SK-N-SH treated with all-trans-retinoic acid at 6 μM for 48 hours (cell line): ENCODE results near the gene GBE1.

Source experiments
- ATAC-seq: fragments of 200-7000 bp; cut with Tn5 transposase; 3 replicates; pipeline ENCODE4 v1.9.1; 2020; ENCODE audit warnings: mild to moderate bottlenecking, moderate library complexity
- ARNTL ChIP-seq: fragments of 450-650 bp; formaldehyde crosslinking; IDR thresholded peaks from 2 replicates; pipeline ENCODE4 v1.5.0; 2020; ENCODE audit warnings: low read depth, mild to moderate bottlenecking, moderate library complexity, borderline replicate concordance
- BACH2 ChIP-seq: fragments of 250-450 bp; sonication (Bioruptor Pico); IDR thresholded peaks from 2 replicates; pipeline ENCODE4 v1.9.0; 2021; ENCODE audit warnings: mild to moderate bottlenecking, borderline replicate concordance
- CSDC2 ChIP-seq: fragments of 250-450 bp; sonication (Bioruptor Pico); IDR thresholded peaks from 2 replicates; pipeline ENCODE4 v1.5.0; 2020; ENCODE audit warnings: mild to moderate bottlenecking, moderate library complexity
- ESRRG ChIP-seq: fragments of 250-450 bp; sonication (Bioruptor Pico); IDR thresholded peaks from 2 replicates; pipeline ENCODE4 v1.6.1; 2021; ENCODE audit warnings: mild to moderate bottlenecking
- GLIS3 ChIP-seq: fragments of 250-450 bp; sonication (Bioruptor Pico); IDR thresholded peaks from 2 replicates; pipeline ENCODE4 v1.5.0; 2020; ENCODE audit warnings: mild to moderate bottlenecking, moderate library complexity
- ISL1 ChIP-seq: fragments of 250-450 bp; sonication (Bioruptor Pico); IDR thresholded peaks from 2 replicates; pipeline ENCODE4 v2.1.2; 2022; ENCODE audit warnings: mild to moderate bottlenecking, moderate library complexity
- OSR1 ChIP-seq: fragments of 250-450 bp; sonication (Bioruptor Pico); IDR thresholded peaks from 2 replicates; pipeline ENCODE4 v1.8.0; 2022; ENCODE audit warnings: moderate library complexity, mild to moderate bottlenecking, inconsistent platforms
- PPARA ChIP-seq: fragments of 250-450 bp; sonication (Bioruptor Pico); IDR thresholded peaks from 2 replicates; pipeline ENCODE4 v1.5.0; 2020; ENCODE audit warnings: mild to moderate bottlenecking, borderline replicate concordance
- RARB ChIP-seq: fragments of 250-450 bp; sonication (Bioruptor Pico); IDR thresholded peaks from 2 replicates; pipeline ENCODE4 v1.8.0; 2021; ENCODE audit warnings: mild to moderate bottlenecking, moderate library complexity
- SNAI2 ChIP-seq: fragments of 250-450 bp; sonication (Bioruptor Pico); IDR thresholded peaks from 2 replicates; pipeline ENCODE4 v1.5.0; 2020; ENCODE audit warnings: mild to moderate bottlenecking, moderate library complexity
- TCF4 ChIP-seq: fragments of 250-450 bp; sonication (Bioruptor Pico); IDR thresholded peaks from 2 replicates; pipeline ENCODE4 v1.8.0; 2021; ENCODE audit warnings: mild to moderate bottlenecking, moderate library complexity, borderline replicate concordance
- TOX ChIP-seq: fragments of 250-450 bp; sonication (Bioruptor Pico); IDR thresholded peaks from 2 replicates; pipeline ENCODE4 v1.8.0; 2021; ENCODE audit warnings: mild to moderate bottlenecking, moderate library complexity, borderline replicate concordance
- ZC3H10 ChIP-seq: fragments of 250-450 bp; sonication (Bioruptor Pico); IDR thresholded peaks from 2 replicates; pipeline ENCODE4 v1.5.1; 2021; ENCODE audit warnings: mild to moderate bottlenecking, moderate library complexity
- ZFP3 ChIP-seq: fragments of 250-450 bp; sonication (Bioruptor Pico); IDR thresholded peaks from 2 replicates; pipeline ENCODE4 v1.5.0; 2020; ENCODE audit warnings: mild to moderate bottlenecking, moderate library complexity
- ZFP30 ChIP-seq: fragments of 450-650 bp; formaldehyde crosslinking; IDR thresholded peaks from 2 replicates; pipeline ENCODE4 v1.5.0; 2022; ENCODE audit warnings: mild to moderate bottlenecking, moderate library complexity
- ZNF565 ChIP-seq: fragments of 450-650 bp; formaldehyde crosslinking; conservative IDR thresholded peaks from 2 replicates; pipeline ENCODE4 v1.5.0; 2020; ENCODE audit warnings: low read depth, mild to moderate bottlenecking, moderate library complexity
- ZNF70 ChIP-seq: fragments of 450-650 bp; formaldehyde crosslinking; IDR thresholded peaks from 2 replicates; pipeline ENCODE4 v1.5.0; 2020; ENCODE audit warnings: mild to moderate bottlenecking, moderate library complexity
- ZNF8 ChIP-seq: fragments of 450-650 bp; formaldehyde crosslinking; IDR thresholded peaks from 2 replicates; pipeline ENCODE4 v1.5.0; 2020; ENCODE audit warnings: mild to moderate bottlenecking, moderate library complexity
- TF ChIP-seq, protein P1 (sequence below): fragments of 250-450 bp; sonication (Bioruptor Pico); IDR thresholded peaks from 2 replicates; pipeline ENCODE4 v1.8.0; 2021; ENCODE audit warnings: low read depth, mild to moderate bottlenecking, moderate library complexity, borderline replicate concordance
- TF ChIP-seq, protein P2 (sequence below): fragments of 250-450 bp; sonication (Bioruptor Pico); IDR thresholded peaks from 2 replicates; pipeline ENCODE4 v1.5.0; 2020; ENCODE audit warnings: mild to moderate bottlenecking, moderate library complexity
- TF ChIP-seq, protein P3 (sequence below): fragments of 250-450 bp; sonication (Bioruptor Pico); IDR thresholded peaks from 2 replicates; pipeline ENCODE4 v1.5.1; 2021; ENCODE audit warnings: mild to moderate bottlenecking, moderate library complexity
- TF ChIP-seq, protein P4 (sequence below): fragments of 250-450 bp; sonication (Bioruptor Pico); IDR thresholded peaks from 2 replicates; pipeline ENCODE4 v1.5.1; 2020; ENCODE audit warnings: low read depth, mild to moderate bottlenecking, moderate library complexity
- TF ChIP-seq, protein P5 (sequence below): fragments of 250-450 bp; sonication (Bioruptor Pico); IDR thresholded peaks from 2 replicates; pipeline ENCODE4 v1.8.0; 2020; ENCODE audit warnings: mild to moderate bottlenecking, moderate library complexity, borderline replicate concordance

Gene GBE1

DNA sequence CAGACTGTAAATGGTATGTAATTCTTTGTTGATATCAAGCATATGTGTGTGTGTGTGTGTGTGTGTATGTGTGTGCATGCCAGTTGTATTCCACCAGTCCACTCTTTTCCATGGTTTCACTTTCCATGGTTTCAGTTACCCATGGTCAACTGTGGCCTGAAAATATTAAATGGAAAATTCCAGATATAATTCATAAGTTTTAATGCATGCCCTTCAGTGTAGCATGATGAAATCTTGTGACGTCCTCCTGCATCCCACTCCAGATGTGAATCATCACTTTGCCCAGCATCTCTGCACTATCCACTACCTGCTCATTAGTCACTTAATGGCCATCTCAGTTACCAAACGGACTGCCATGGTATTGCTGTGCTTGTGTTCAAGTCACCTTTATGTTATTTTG lies 215.9 kb downstream of the GBE1 start:
- TF ChIP-seq OSR1 (CRISPR knock-in tag), result no peak
- no peak for TF ChIP-seq ZFP3
- TF ChIP-seq, protein P1, sequence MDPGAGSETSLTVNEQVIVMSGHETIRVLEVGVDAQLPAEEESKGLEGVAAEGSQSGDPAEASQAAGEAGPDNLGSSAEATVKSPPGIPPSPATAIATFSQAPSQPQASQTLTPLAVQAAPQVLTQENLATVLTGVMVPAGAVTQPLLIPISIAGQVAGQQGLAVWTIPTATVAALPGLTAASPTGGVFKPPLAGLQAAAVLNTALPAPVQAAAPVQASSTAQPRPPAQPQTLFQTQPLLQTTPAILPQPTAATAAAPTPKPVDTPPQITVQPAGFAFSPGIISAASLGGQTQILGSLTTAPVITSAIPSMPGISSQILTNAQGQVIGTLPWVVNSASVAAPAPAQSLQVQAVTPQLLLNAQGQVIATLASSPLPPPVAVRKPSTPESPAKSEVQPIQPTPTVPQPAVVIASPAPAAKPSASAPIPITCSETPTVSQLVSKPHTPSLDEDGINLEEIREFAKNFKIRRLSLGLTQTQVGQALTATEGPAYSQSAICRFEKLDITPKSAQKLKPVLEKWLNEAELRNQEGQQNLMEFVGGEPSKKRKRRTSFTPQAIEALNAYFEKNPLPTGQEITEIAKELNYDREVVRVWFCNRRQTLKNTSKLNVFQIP (CRISPR knock-in tag), result no peak
- TF ChIP-seq BACH2 (CRISPR knock-in tag), result no peak
- no peak for TF ChIP-seq TOX
- TF ChIP-seq CSDC2, result no peak
- TF ChIP-seq, protein P2, sequence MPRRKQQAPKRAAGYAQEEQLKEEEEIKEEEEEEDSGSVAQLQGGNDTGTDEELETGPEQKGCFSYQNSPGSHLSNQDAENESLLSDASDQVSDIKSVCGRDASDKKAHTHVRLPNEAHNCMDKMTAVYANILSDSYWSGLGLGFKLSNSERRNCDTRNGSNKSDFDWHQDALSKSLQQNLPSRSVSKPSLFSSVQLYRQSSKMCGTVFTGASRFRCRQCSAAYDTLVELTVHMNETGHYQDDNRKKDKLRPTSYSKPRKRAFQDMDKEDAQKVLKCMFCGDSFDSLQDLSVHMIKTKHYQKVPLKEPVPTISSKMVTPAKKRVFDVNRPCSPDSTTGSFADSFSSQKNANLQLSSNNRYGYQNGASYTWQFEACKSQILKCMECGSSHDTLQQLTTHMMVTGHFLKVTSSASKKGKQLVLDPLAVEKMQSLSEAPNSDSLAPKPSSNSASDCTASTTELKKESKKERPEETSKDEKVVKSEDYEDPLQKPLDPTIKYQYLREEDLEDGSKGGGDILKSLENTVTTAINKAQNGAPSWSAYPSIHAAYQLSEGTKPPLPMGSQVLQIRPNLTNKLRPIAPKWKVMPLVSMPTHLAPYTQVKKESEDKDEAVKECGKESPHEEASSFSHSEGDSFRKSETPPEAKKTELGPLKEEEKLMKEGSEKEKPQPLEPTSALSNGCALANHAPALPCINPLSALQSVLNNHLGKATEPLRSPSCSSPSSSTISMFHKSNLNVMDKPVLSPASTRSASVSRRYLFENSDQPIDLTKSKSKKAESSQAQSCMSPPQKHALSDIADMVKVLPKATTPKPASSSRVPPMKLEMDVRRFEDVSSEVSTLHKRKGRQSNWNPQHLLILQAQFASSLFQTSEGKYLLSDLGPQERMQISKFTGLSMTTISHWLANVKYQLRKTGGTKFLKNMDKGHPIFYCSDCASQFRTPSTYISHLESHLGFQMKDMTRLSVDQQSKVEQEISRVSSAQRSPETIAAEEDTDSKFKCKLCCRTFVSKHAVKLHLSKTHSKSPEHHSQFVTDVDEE, result no peak
- TF ChIP-seq ZNF8 (CRISPR knock-in tag), result no peak
- TF ChIP-seq, protein P3, sequence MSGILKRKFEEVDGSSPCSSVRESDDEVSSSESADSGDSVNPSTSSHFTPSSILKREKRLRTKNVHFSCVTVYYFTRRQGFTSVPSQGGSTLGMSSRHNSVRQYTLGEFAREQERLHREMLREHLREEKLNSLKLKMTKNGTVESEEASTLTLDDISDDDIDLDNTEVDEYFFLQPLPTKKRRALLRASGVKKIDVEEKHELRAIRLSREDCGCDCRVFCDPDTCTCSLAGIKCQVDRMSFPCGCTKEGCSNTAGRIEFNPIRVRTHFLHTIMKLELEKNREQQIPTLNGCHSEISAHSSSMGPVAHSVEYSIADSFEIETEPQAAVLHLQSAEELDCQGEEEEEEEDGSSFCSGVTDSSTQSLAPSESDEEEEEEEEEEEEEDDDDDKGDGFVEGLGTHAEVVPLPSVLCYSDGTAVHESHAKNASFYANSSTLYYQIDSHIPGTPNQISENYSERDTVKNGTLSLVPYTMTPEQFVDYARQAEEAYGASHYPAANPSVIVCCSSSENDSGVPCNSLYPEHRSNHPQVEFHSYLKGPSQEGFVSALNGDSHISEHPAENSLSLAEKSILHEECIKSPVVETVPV (CRISPR knock-in tag), result no peak
- TF ChIP-seq ARNTL (CRISPR knock-in tag), result no peak
- TF ChIP-seq TCF4 (CRISPR knock-in tag), result no peak
- no peak for TF ChIP-seq GLIS3 (CRISPR knock-in tag)
- TF ChIP-seq ZC3H10 (CRISPR knock-in tag), result no peak
- TF ChIP-seq, all 23 proteins: peak for 0
- no peak for ATAC-seq

DNA sequence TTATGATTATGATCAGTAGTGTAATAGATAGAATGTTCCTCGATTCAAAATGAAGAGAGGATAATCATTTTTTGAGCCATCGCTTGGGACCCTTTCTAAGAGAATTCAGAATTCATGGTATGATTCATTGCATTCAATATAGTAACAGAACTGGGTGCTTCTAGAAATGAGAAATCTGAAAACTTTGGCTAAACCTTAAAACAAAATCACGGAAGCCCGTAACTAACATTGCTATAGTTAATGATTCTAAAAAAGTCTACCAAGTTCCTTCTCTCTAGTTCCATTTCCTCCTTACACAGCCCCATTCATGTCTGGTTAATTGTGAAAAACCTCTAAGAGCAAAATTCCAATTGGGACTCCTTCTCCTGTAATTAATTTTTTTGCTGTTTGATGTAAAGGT lies 217.1 kb downstream of the GBE1 start:
- TF ChIP-seq, protein P2, result no peak
- TF ChIP-seq, protein P4, sequence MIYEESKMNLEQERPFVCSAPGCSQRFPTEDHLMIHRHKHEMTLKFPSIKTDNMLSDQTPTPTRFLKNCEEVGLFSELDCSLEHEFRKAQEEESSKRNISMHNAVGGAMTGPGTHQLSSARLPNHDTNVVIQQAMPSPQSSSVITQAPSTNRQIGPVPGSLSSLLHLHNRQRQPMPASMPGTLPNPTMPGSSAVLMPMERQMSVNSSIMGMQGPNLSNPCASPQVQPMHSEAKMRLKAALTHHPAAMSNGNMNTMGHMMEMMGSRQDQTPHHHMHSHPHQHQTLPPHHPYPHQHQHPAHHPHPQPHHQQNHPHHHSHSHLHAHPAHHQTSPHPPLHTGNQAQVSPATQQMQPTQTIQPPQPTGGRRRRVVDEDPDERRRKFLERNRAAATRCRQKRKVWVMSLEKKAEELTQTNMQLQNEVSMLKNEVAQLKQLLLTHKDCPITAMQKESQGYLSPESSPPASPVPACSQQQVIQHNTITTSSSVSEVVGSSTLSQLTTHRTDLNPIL (CRISPR knock-in tag), result no peak
- TF ChIP-seq ZC3H10 (CRISPR knock-in tag) (no peak), SNAI2 (CRISPR knock-in tag) (no peak), ZFP3 (no peak), BACH2 (CRISPR knock-in tag) (no peak), ZNF70 (no peak), ZNF8 (CRISPR knock-in tag) (no peak), ARNTL (CRISPR knock-in tag) (no peak), ZNF565 (CRISPR knock-in tag) (no peak), OSR1 (CRISPR knock-in tag) (no peak), PPARA (CRISPR knock-in tag) (no peak), RARB (no peak), ISL1 (no peak)
- no peak for ATAC-seq

DNA sequence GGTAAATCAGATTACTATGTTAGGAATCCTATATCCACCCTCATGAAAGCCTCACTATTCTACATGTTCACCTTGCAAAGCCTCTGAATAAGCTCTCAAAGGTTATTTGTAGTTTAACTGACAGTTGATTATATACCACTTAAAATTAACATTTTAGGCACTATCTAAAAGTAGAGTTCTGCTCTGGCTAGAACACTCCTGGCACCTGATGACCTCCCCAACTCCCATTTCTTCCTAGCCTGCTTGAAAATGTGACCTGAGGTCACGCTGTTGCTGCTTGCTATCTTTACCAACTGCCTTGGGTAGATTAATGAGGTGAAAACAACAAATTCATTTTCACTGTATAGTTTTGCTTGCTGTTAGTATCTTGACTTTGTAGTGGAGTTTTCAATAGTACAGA lies 220.7 kb downstream of the GBE1 start:
- ATAC-seq, result no peak
- TF ChIP-seq, protein P5, sequence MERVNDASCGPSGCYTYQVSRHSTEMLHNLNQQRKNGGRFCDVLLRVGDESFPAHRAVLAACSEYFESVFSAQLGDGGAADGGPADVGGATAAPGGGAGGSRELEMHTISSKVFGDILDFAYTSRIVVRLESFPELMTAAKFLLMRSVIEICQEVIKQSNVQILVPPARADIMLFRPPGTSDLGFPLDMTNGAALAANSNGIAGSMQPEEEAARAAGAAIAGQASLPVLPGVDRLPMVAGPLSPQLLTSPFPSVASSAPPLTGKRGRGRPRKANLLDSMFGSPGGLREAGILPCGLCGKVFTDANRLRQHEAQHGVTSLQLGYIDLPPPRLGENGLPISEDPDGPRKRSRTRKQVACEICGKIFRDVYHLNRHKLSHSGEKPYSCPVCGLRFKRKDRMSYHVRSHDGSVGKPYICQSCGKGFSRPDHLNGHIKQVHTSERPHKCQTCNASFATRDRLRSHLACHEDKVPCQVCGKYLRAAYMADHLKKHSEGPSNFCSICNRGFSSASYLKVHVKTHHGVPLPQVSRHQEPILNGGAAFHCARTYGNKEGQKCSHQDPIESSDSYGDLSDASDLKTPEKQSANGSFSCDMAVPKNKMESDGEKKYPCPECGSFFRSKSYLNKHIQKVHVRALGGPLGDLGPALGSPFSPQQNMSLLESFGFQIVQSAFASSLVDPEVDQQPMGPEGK, result no peak
- no peak for TF ChIP-seq BACH2 (CRISPR knock-in tag)
- TF ChIP-seq CSDC2, result no peak
- no peak for TF ChIP-seq ISL1
- no peak for TF ChIP-seq ZC3H10 (CRISPR knock-in tag)
- TF ChIP-seq ARNTL (CRISPR knock-in tag), result no peak
- TF ChIP-seq, protein P3 (CRISPR knock-in tag), result no peak
- TF ChIP-seq, protein P4 (CRISPR knock-in tag), result no peak
- no peak for TF ChIP-seq OSR1 (CRISPR knock-in tag)
- TF ChIP-seq SNAI2 (CRISPR knock-in tag), result no peak
- TF ChIP-seq ZNF565 (CRISPR knock-in tag), result no peak
- TF ChIP-seq ESRRG (CRISPR knock-in tag), result no peak
- no peak for TF ChIP-seq ZFP30 (CRISPR knock-in tag)
